Upper lobe of right lung (tissue), 1 donor: ENCODE results near the gene PDCD6IP. TPM values are rescaled to one million over a fixed set of nuclear protein-coding genes. Genes with fewer than 3 reads are reported as not detected.

Experiments
- ATAC-seq: fragments of 200-7000 bp; cut with Tn5 transposase; one replicate; pipeline ENCODE4 v1.9.1; 2020; ENCODE audit warnings: mild to moderate bottlenecking, moderate library complexity
- DNase-seq: peaks from one replicate; pipeline ENCODE4 v3.0.0-alpha.2; 2020
- H3K27ac ChIP-seq: fragments of 200-600 bp; one replicate; pipeline ENCODE4 v1.8.0; 2022
- H3K27me3 ChIP-seq: fragments of 200-600 bp; one replicate; pipeline ENCODE4 v1.8.0; 2022; ENCODE audit warnings: mild to moderate bottlenecking
- H3K36me3 ChIP-seq: fragments of 200-600 bp; one replicate; pipeline ENCODE4 v1.8.0; 2022
- H3K4me1 ChIP-seq: fragments of 200-600 bp; one replicate; pipeline ENCODE4 v1.8.0; 2022
- H3K4me3 ChIP-seq: fragments of 200-600 bp; one replicate; pipeline ENCODE4 v1.8.0; 2022; ENCODE audit warnings: mild to moderate bottlenecking
- H3K9me3 ChIP-seq: fragments of 200-600 bp; one replicate; pipeline ENCODE4 v1.8.0; 2022
- CTCF ChIP-seq: fragments of 200-600 bp; IDR thresholded peaks from one replicate; pipeline ENCODE4 v1.8.0; 2022; ENCODE audit warnings: antibody characterized with exemption
- intact Hi-C: fragments of 100-400 bp; cut with DNase I; formaldehyde crosslinking; loops from one replicate; pipeline ENCODE4 v1.11.0; 2022
- total RNA-seq: library from RNA; stranded (reverse); fragmentation: NEBNext Ultra II Directional; extraction: Animal tissue kit (Norgen Biotek cat#: 25700); gene quantifications from one replicate; pipeline ENCODE4 v1.2.1, GENCODE V29; 2021
- donor health status: DM: no; HTN: yes; CAD: no; lungs with severe emphysema.

PDCD6IP gene
- total RNA-seq, 1 donor from 2014 or later = 266 TPM

- ATAC-seq = no peak
- no peak overlapping the region for H3K27ac ChIP-seq
- DNase-seq = no peak
- peaks cover 66% of the 10 kb centered on the region for H3K36me3 ChIP-seq
- no peaks in the 10 kb centered on the region for H3K9me3 ChIP-seq
- H3K27me3 ChIP-seq = no peaks in the 10 kb centered on the region
- no peak overlapping the region for H3K4me3 ChIP-seq
- intact Hi-C loops = no loop called here
- TF ChIP-seq CTCF = no peak
- H3K4me1 ChIP-seq = no peaks in the 10 kb centered on the region
Observed at GRCh38 chr3:33865133-33865532, 66.7 kb downstream of the PDCD6IP start.

- intact Hi-C loops = no loop called here
- peaks cover 43% of the 10 kb centered on the region for H3K36me3 ChIP-seq
- H3K27ac ChIP-seq = no peak overlapping the region
- no peak for DNase-seq
- TF ChIP-seq CTCF = no peak
- ATAC-seq = no peak
- H3K27me3 ChIP-seq = no peaks in the 10 kb centered on the region
- no peak overlapping the region for H3K4me3 ChIP-seq
- no peaks in the 10 kb centered on the region for H3K9me3 ChIP-seq
- H3K4me1 ChIP-seq = no peaks in the 10 kb centered on the region
Observed at GRCh38 chr3:33868309-33868708, 69.9 kb downstream of the PDCD6IP start.

- TF ChIP-seq CTCF = no peak
- intact Hi-C loops = no loop called here
- no peaks in the 10 kb centered on the region for H3K9me3 ChIP-seq
- no peaks in the 10 kb centered on the region for H3K27me3 ChIP-seq
- peaks cover 30% of the 10 kb centered on the region for H3K36me3 ChIP-seq
- no peak for ATAC-seq
- no peak for DNase-seq
- H3K4me3 ChIP-seq = no peak overlapping the region
- no peak overlapping the region for H3K27ac ChIP-seq
- no peaks in the 10 kb centered on the region for H3K4me1 ChIP-seq
Observed at GRCh38 chr3:33869977-33870376, 71.5 kb downstream of the PDCD6IP start.

GRCh38 chr3:33874815-33875214 lies 76.4 kb downstream of the PDCD6IP start:
- intact Hi-C loops = no loop called here
- Histone ChIP-seq H3K4me1 (no peaks in the 10 kb centered on the region), H3K27me3 (no peaks in the 10 kb centered on the region), H3K9me3 (no peaks in the 10 kb centered on the region), H3K27ac (no peak overlapping the region), H3K36me3 (no peaks in the 10 kb centered on the region), H3K4me3 (no peak overlapping the region)
- DNase-seq = no peak
- TF ChIP-seq CTCF = no peak
- ATAC-seq = no peak

GRCh38 chr3:33875680-33876079 lies 77.2 kb downstream of the PDCD6IP start:
- DNase-seq = no peak
- no peak for TF ChIP-seq CTCF
- intact Hi-C loops = no loop called here
- Histone ChIP-seq H3K36me3 (no peaks in the 10 kb centered on the region), H3K4me1 (no peaks in the 10 kb centered on the region), H3K4me3 (no peak overlapping the region), H3K27ac (no peak overlapping the region), H3K27me3 (no peaks in the 10 kb centered on the region), H3K9me3 (no peaks in the 10 kb centered on the region)
- ATAC-seq = no peak

GRCh38 chr3:33877187-33877586 lies 78.8 kb downstream of the PDCD6IP start:
- TF ChIP-seq CTCF = no peak
- DNase-seq (no peak), ATAC-seq (no peak)
- Histone ChIP-seq H3K9me3 (no peaks in the 10 kb centered on the region), H3K27ac (no peak overlapping the region), H3K27me3 (no peaks in the 10 kb centered on the region), H3K4me3 (no peak overlapping the region), H3K36me3 (no peaks in the 10 kb centered on the region), H3K4me1 (no peaks in the 10 kb centered on the region)
- intact Hi-C loops = no loop called here
